WTC11 (cell line): Measurements from ENCODE around the gene CDS1. TPM values are rescaled to one million over a fixed set of nuclear protein-coding genes. Genes with fewer than 3 reads are reported as not detected.

Experiments used
- ATAC-seq: fragments of 200-7000 bp; cut with Tn5 transposase; 2 replicates; pipeline ENCODE4 v1.10.0; 2021; ENCODE audit warnings: mild to moderate bottlenecking, moderate library complexity
- CTCF ChIA-PET: fragments of 300-600 bp; sonication (Branson Sonifier 250); formaldehyde crosslinking; loops from one replicate; lab custom pipeline; 2021; ENCODE audit warnings: antibody characterized with exemption; lab: Charles Lee
- POLR2A ChIA-PET: fragments of 350-600 bp; sonication (Branson Sonifier 250); formaldehyde crosslinking; loops from one replicate; lab custom pipeline; 2021; ENCODE audit warnings: antibody characterized with exemption; lab: Charles Lee
- DNase-seq: peaks from one replicate; pipeline ENCODE4 v3.0.0; 2021; ENCODE audit warnings: low spot score
- H3K27ac Mint-ChIP-seq: 2 replicates; pipeline ENCODE4 v1.8.0; 2021; ENCODE audit warnings: mixed read lengths
- H3K27me3 Mint-ChIP-seq: 2 replicates; pipeline ENCODE4 v1.8.0; 2021; ENCODE audit warnings: low read depth, mild to moderate bottlenecking, moderate library complexity, mixed read lengths
- H3K36me3 Mint-ChIP-seq: 2 replicates; pipeline ENCODE4 v1.8.0; 2021; ENCODE audit warnings: mixed read lengths
- H3K4me1 Mint-ChIP-seq: 2 replicates; pipeline ENCODE4 v1.8.0; 2022; ENCODE audit warnings: mixed read lengths
- H3K4me3 Mint-ChIP-seq: 2 replicates; pipeline ENCODE4 v1.8.0; 2021; ENCODE audit warnings: mild to moderate bottlenecking, moderate library complexity, mixed read lengths
- H3K9me3 Mint-ChIP-seq: 2 replicates; pipeline ENCODE4 v1.8.0; 2021; ENCODE audit warnings: mixed read lengths
- CDX4 ChIP-seq: fragments of 250-450 bp; sonication (Bioruptor Pico); IDR thresholded peaks from 2 replicates; pipeline ENCODE4 v1.9.0; 2021; ENCODE audit warnings: moderate library complexity, mild to moderate bottlenecking, inconsistent platforms, borderline replicate concordance
- E2F1 ChIP-seq: sonication (generic); formaldehyde crosslinking; IDR thresholded peaks from 2 replicates; pipeline ENCODE4 v1.8.0; 2022; ENCODE audit warnings: mild to moderate bottlenecking, missing genetic modification reagents
- EMX1 ChIP-seq: fragments of 250-450 bp; sonication (Bioruptor Pico); IDR thresholded peaks from 2 replicates; pipeline ENCODE4 v1.8.0; 2021; ENCODE audit warnings: mild to moderate bottlenecking
- FOXJ3 ChIP-seq: sonication (generic); formaldehyde crosslinking; IDR thresholded peaks from 2 replicates; pipeline ENCODE4 v1.9.0; 2021; ENCODE audit warnings: missing genetic modification reagents, mild to moderate bottlenecking, borderline replicate concordance
- FOXK1 ChIP-seq: sonication (generic); formaldehyde crosslinking; IDR thresholded peaks from 2 replicates; pipeline ENCODE4 v1.8.0; 2022; ENCODE audit warnings: mild to moderate bottlenecking, moderate library complexity, missing genetic modification reagents
- GABPB1 ChIP-seq: sonication (generic); formaldehyde crosslinking; IDR thresholded peaks from 2 replicates; pipeline ENCODE4 v1.8.1; 2023; ENCODE audit warnings: mild to moderate bottlenecking, missing genetic modification reagents
- IRF2 ChIP-seq: sonication (generic); formaldehyde crosslinking; IDR thresholded peaks from 2 replicates; pipeline ENCODE4 v1.8.0; 2022; ENCODE audit warnings: low read depth, missing genetic modification reagents, borderline replicate concordance
- SMAD4 ChIP-seq: sonication (generic); formaldehyde crosslinking; IDR thresholded peaks from 2 replicates; pipeline ENCODE4 v1.8.0; 2022; ENCODE audit warnings: mild to moderate bottlenecking, missing genetic modification reagents
- ZNF232 ChIP-seq: sonication (generic); formaldehyde crosslinking; IDR thresholded peaks from 2 replicates; pipeline ENCODE4 v1.8.0; 2022; ENCODE audit warnings: mild to moderate bottlenecking, missing genetic modification reagents
- ZNF423 ChIP-seq: fragments of 250-450 bp; sonication (Bioruptor Pico); IDR thresholded peaks from 2 replicates; pipeline ENCODE4 v2.1.2; 2022; ENCODE audit warnings: mild to moderate bottlenecking, moderate library complexity
- total RNA-seq: library from RNA; stranded (reverse); gene quantifications from 3 replicates; pipeline ENCODE4 v1.2.3, GENCODE V29; 2021
- TF ChIP-seq, protein P1 (sequence below): sonication (generic); formaldehyde crosslinking; IDR thresholded peaks from 2 replicates; pipeline ENCODE4 v1.8.1; 2023; ENCODE audit warnings: mild to moderate bottlenecking, missing genetic modification reagents, moderate library complexity
- TF ChIP-seq, protein P2 (sequence below): sonication (generic); formaldehyde crosslinking; IDR thresholded peaks from 2 replicates; pipeline ENCODE4 v1.8.1; 2023; ENCODE audit warnings: mild to moderate bottlenecking, missing genetic modification reagents
- TF ChIP-seq, protein P3 (sequence below): sonication (generic); formaldehyde crosslinking; IDR thresholded peaks from 2 replicates; pipeline ENCODE4 v1.8.0; 2022; ENCODE audit warnings: mild to moderate bottlenecking, missing genetic modification reagents
- TF ChIP-seq, protein P4 (sequence below): sonication (generic); formaldehyde crosslinking; IDR thresholded peaks from 2 replicates; pipeline ENCODE4 v1.8.0; 2023; ENCODE audit warnings: missing genetic modification reagents, mild to moderate bottlenecking, borderline replicate concordance

Gene CDS1
- total RNA-seq, 1 experiment from 2014 or later = 18.3 TPM

GRCh38 chr4:84697159-84697558, 114.2 kb downstream of the CDS1 start:
- Mint-ChIP-seq H3K9me3 (no peaks in the 10 kb centered on the region), H3K36me3 (peaks cover 61% of the 10 kb centered on the region), H3K27ac (no peak overlapping the region), H3K4me1 (no peaks in the 10 kb centered on the region), H3K4me3 (no peak overlapping the region), H3K27me3 (no peaks in the 10 kb centered on the region)
- no peak for TF ChIP-seq ZNF232 (CRISPR knock-in tag)
- no peak for TF ChIP-seq FOXJ3
- TF ChIP-seq ZNF423 (CRISPR knock-in tag) = no peak
- no peak for TF ChIP-seq E2F1 (CRISPR knock-in tag)
- peak; percentile 80 for TF ChIP-seq GABPB1 (CRISPR knock-in tag)
- DNase-seq (no peak), ATAC-seq (no peak)
- ChIA-PET CTCF (no interaction called here), POLR2A (no interaction called here)

DNA sequence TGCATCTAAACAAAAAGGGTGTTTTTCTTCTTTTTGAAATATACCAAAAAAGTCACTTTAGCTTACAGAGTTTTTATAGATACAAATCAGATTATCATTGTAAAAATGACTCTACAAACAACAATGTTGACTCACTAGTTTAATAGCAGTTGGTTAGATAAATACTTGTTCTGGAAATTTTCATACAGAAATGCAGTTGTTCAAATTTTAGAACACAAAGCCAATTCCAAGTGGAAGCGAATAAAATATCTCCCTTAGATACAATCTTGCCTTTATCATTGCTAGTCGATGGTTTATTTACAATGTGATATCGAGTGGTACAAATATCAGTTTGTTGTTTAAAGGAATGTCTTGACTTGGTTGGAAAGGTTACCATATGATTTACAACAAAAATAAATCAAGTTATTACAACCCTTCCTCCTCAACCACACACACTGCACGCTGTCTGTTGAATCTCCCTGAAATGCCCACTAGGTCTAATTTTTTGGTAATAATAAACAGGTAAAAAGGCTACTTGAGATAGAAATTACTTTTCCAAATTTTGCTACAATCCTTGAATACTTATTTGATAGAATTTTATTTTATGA, 114.8 kb downstream of the CDS1 start:
- ChIA-PET POLR2A (no interaction called here), CTCF (no interaction called here)
- H3K4me3 Mint-ChIP-seq = no peak overlapping the region
- peaks cover 62% of the 10 kb centered on the region for H3K36me3 Mint-ChIP-seq
- ATAC-seq (no peak), DNase-seq (no peak)
- no peaks in the 10 kb centered on the region for H3K9me3 Mint-ChIP-seq
- no peaks in the 10 kb centered on the region for H3K4me1 Mint-ChIP-seq
- H3K27me3 Mint-ChIP-seq = no peaks in the 10 kb centered on the region
- H3K27ac Mint-ChIP-seq = no peak overlapping the region
- TF ChIP-seq IRF2 (no peak), CDX4 (CRISPR knock-in tag) (no peak), SMAD4 (no peak), FOXK1 (no peak), EMX1 (CRISPR knock-in tag) (no peak)
- TF ChIP-seq, protein P1, sequence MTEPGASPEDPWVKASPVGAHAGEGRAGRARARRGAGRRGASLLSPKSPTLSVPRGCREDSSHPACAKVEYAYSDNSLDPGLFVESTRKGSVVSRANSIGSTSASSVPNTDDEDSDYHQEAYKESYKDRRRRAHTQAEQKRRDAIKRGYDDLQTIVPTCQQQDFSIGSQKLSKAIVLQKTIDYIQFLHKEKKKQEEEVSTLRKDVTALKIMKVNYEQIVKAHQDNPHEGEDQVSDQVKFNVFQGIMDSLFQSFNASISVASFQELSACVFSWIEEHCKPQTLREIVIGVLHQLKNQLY (CRISPR knock-in tag) = no peak
- TF ChIP-seq, protein P2, sequence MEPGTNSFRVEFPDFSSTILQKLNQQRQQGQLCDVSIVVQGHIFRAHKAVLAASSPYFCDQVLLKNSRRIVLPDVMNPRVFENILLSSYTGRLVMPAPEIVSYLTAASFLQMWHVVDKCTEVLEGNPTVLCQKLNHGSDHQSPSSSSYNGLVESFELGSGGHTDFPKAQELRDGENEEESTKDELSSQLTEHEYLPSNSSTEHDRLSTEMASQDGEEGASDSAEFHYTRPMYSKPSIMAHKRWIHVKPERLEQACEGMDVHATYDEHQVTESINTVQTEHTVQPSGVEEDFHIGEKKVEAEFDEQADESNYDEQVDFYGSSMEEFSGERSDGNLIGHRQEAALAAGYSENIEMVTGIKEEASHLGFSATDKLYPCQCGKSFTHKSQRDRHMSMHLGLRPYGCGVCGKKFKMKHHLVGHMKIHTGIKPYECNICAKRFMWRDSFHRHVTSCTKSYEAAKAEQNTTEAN (CRISPR knock-in tag) = no peak
- TF ChIP-seq, protein P3, sequence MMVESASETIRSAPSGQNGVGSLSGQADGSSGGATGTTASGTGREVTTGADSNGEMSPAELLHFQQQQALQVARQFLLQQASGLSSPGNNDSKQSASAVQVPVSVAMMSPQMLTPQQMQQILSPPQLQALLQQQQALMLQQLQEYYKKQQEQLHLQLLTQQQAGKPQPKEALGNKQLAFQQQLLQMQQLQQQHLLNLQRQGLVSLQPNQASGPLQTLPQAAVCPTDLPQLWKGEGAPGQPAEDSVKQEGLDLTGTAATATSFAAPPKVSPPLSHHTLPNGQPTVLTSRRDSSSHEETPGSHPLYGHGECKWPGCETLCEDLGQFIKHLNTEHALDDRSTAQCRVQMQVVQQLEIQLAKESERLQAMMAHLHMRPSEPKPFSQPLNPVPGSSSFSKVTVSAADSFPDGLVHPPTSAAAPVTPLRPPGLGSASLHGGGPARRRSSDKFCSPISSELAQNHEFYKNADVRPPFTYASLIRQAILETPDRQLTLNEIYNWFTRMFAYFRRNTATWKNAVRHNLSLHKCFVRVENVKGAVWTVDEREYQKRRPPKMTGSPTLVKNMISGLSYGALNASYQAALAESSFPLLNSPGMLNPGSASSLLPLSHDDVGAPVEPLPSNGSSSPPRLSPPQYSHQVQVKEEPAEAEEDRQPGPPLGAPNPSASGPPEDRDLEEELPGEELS (CRISPR knock-in tag) = no peak
- TF ChIP-seq, protein P4, sequence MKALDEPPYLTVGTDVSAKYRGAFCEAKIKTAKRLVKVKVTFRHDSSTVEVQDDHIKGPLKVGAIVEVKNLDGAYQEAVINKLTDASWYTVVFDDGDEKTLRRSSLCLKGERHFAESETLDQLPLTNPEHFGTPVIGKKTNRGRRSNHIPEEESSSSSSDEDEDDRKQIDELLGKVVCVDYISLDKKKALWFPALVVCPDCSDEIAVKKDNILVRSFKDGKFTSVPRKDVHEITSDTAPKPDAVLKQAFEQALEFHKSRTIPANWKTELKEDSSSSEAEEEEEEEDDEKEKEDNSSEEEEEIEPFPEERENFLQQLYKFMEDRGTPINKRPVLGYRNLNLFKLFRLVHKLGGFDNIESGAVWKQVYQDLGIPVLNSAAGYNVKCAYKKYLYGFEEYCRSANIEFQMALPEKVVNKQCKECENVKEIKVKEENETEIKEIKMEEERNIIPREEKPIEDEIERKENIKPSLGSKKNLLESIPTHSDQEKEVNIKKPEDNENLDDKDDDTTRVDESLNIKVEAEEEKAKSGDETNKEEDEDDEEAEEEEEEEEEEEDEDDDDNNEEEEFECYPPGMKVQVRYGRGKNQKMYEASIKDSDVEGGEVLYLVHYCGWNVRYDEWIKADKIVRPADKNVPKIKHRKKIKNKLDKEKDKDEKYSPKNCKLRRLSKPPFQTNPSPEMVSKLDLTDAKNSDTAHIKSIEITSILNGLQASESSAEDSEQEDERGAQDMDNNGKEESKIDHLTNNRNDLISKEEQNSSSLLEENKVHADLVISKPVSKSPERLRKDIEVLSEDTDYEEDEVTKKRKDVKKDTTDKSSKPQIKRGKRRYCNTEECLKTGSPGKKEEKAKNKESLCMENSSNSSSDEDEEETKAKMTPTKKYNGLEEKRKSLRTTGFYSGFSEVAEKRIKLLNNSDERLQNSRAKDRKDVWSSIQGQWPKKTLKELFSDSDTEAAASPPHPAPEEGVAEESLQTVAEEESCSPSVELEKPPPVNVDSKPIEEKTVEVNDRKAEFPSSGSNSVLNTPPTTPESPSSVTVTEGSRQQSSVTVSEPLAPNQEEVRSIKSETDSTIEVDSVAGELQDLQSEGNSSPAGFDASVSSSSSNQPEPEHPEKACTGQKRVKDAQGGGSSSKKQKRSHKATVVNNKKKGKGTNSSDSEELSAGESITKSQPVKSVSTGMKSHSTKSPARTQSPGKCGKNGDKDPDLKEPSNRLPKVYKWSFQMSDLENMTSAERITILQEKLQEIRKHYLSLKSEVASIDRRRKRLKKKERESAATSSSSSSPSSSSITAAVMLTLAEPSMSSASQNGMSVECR (CRISPR knock-in tag) = no peak
- TF ChIP-seq, all 79 proteins: peak for 0
